Muscle of leg (tissue), 11 donors: Measurements from ENCODE around the gene ASH1L. TPM values are rescaled to one million over a fixed set of nuclear protein-coding genes. Genes with fewer than 3 reads are reported as not detected.

Experiments used
- DNase-seq: peaks from one replicate; pipeline ENCODE4 v3.0.0; 2013
- H3K27ac ChIP-seq: one replicate; pipeline ENCODE4 v1.5.1; 2013; ENCODE audit warnings: mild to moderate bottlenecking, low read length, control low read depth
- H3K27me3 ChIP-seq: one replicate; pipeline ENCODE4 v1.6.1; 2013; ENCODE audit warnings: low read length; ENCODE audit not compliant: control insufficient read depth, insufficient read depth
- H3K36me3 ChIP-seq: one replicate; pipeline ENCODE4 v1.6.1; 2013; ENCODE audit warnings: low read length; ENCODE audit not compliant: control insufficient read depth, insufficient read depth
- H3K4me1 ChIP-seq: one replicate; pipeline ENCODE4 v1.6.1; 2013; ENCODE audit warnings: low read length; ENCODE audit not compliant: control insufficient read depth, insufficient read depth
- H3K4me3 ChIP-seq: one replicate; pipeline ENCODE4 v1.5.1; 2013; ENCODE audit warnings: low read length, control low read depth
- H3K9me3 ChIP-seq: replicated peaks from 2 replicates; pipeline ENCODE4 v1.6.1; 2013; ENCODE audit warnings: low read depth, low read length; ENCODE audit not compliant: control insufficient read depth
- WGBS: methylation state at CpG from one replicate; pipeline ENCODE4 v1.1.5; 2013; ENCODE audit warnings: missing lambda C conversion rate; ENCODE audit not compliant: insufficient coverage; 5-methylcytosine and 5-hydroxymethylcytosine counted together
- polyA plus RNA-seq, 8 donors: library from polyadenylated mRNA; unstranded; fragments of 120-200 nt; gene quantifications; one replicate each; pipeline versions ENCODE4 v1.2.1 to v1.2.3, GENCODE V29; 2013; ENCODE audit warnings: inconsistent platforms in 1 of 8, low replicate concordance in 1 of 8; ENCODE audit not compliant: insufficient read length in 8 of 8, insufficient read depth in 1 of 8
- total RNA-seq: library from RNA; stranded (reverse); fragments of 120-200 nt; gene quantifications from one replicate; pipeline ENCODE4 v1.2.4, GENCODE V29; 2013

Gene ASH1L
- total and polyA plus RNA-seq, 9 donors: 18.4 to 31.5 (median 25.1) TPM

DNA sequence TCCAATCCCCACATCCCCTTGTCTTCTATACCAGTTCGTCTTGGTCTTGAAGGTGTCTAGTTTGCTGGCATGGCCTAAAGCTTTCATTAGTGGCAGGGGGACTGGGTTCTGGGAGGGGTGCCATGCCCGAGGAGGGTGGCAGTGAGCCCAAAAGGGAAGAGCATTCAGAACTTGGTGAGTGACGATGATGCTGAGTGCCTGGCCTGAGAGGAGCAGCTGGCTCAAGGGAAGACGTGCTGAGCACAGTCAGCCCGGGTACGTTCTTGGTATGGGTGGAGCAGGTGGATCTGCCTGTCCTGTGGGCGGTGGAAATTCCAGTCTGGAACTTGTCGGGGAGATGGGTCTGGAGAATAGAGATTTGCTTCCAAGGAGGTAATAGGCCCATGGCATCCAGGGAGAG is 249.3 kb downstream of the ASH1L start:
- Histone ChIP-seq H3K36me3 (peaks cover 46% of the 10 kb centered on the region), H3K4me1 (peaks cover 17% of the 10 kb centered on the region)

GRCh38 chr1:155309423-155310021 is 253.1 kb downstream of the ASH1L start:
- peak; percentile 45 for DNase-seq

More for the DNA sequence above, 249.3 kb downstream of the ASH1L start:
- WGBS: 83% methylated on average over 7 of the region's 8 CpGs
- Histone ChIP-seq H3K27me3 (no peaks in the 10 kb centered on the region), H3K27ac (peak overlapping the region; percentile 65), H3K4me3 (no peak overlapping the region), H3K9me3 (no peaks in the 10 kb centered on the region)
- no peak for DNase-seq

DNA sequence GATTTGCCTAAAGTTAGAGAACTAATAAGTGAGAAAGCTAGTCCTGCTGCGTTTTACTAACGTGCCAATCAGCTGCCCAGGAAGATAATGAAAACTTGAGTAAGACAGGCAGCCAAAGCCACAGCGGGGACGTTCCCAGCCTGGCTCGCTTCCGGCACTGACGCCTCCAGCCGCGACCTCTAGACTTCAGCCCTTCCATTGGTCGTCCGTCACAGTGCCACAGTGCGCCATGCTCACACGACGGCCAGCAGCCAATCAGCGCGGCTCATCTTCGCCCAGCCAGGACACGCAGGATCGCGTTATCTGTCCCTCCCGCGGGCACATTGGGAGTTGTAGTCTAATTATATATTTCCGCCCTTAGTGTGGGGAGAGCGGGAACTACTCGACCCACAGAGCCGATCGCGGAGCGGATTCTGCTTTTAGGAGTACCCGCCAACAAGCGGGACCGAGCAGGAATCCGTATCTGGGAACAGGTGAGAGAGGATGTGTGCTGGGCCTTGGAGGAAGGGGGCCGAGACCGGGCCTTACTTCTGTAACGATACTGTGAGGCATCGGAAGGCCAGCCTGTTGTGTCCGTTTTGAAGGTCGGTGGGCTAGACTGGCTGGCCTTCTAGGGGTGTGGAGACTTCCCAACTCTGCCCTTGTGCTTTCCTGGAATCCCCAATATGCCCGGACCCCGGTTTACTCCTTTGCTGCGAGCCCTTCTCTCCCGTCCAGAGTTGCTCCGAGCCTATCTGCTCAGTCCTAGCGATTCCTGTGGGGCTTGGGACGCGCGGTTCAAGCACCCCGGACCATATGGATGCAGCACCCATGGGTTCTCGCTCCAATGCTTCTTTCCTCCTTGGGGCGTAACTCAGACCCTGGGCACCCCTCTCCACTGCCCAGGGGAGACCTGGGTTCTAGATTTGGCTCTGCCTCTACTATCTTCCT is 253.8 kb downstream of the ASH1L start, which contains the start of gene FDPS:
TSS of gene FDPS (plus strand) at position 374 of the 930 bp plus-strand sequence. CDS start 924 bp downstream, outside the sequence.
- peak within 1 kb of the TSS; percentile 84 for H3K4me3 ChIP-seq
- no peaks in the 10 kb centered on the region for H3K27me3 ChIP-seq
- H3K36me3 ChIP-seq: peaks cover 24% of the 10 kb centered on the region
- no peaks in the 10 kb centered on the region for H3K9me3 ChIP-seq
- peak within 1 kb of the TSS; percentile 97 for H3K27ac ChIP-seq
- WGBS: under 1% methylated on average over 37 of the region's 51 CpGs
- peak; percentile 100 for DNase-seq
- peaks cover 32% of the 10 kb centered on the region for H3K4me1 ChIP-seq

More at GRCh38 chr1:155309423-155310021, 253.1 kb downstream of the ASH1L start:
- H3K4me1 ChIP-seq: peaks cover 32% of the 10 kb centered on the region
- no peaks in the 10 kb centered on the region for H3K27me3 ChIP-seq
- no peaks in the 10 kb centered on the region for H3K9me3 ChIP-seq
- H3K36me3 ChIP-seq: peaks cover 28% of the 10 kb centered on the region
- H3K4me3 ChIP-seq: peak overlapping the region; percentile 84
- H3K27ac ChIP-seq: peak overlapping the region; percentile 97
- no CpG with 5 or more reads among the region's 11 CpGs for WGBS

GRCh38 chr1:155307247-155307740 is 255.3 kb downstream of the ASH1L start:
- H3K27ac ChIP-seq: peak overlapping the region; percentile 97
- H3K4me1 ChIP-seq: peaks cover 29% of the 10 kb centered on the region
- peak; percentile 68 for DNase-seq
- 74% methylated on average over 2 of the region's 6 CpGs for WGBS
- no peak overlapping the region for H3K4me3 ChIP-seq
- no peaks in the 10 kb centered on the region for H3K27me3 ChIP-seq
- no peaks in the 10 kb centered on the region for H3K9me3 ChIP-seq
- H3K36me3 ChIP-seq: peaks cover 14% of the 10 kb centered on the region

DNA sequence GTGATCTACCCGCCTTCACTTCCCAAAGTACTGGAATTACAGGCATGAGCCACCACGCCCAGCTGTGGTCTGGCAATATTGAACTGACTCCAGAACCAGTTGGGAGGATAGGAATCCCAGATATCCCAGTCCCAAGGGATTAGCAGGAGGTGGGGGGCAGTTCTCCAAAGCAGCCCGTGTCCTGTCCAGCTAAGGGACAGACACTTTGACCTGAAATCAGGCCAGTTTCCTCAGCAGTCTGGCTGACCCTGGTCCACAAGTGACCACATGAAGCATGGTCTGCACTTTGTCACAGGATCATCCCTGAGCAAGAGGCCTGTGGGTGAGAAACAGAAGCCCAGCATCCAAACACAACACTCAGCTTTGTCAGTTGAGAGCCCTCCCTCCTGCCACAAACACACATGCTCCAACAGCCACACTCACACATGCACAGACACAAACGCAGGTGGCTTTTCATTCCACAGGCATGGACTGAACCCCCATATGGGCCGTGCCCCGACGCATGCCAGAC is 256.7 kb downstream of the ASH1L start:
- Histone ChIP-seq H3K27me3 (no peaks in the 10 kb centered on the region), H3K4me1 (peaks cover 27% of the 10 kb centered on the region), H3K27ac (no peak overlapping the region), H3K9me3 (no peaks in the 10 kb centered on the region), H3K36me3 (peaks cover 5% of the 10 kb centered on the region), H3K4me3 (no peak overlapping the region)
- WGBS: 54% methylated on average over 5 of the region's 7 CpGs
- no peak for DNase-seq

GRCh38 chr1:155304558-155305063 is 258.0 kb downstream of the ASH1L start:
- Histone ChIP-seq H3K4me3 (no peak overlapping the region), H3K4me1 (peaks cover 21% of the 10 kb centered on the region), H3K36me3 (no peaks in the 10 kb centered on the region), H3K27ac (no peak overlapping the region), H3K9me3 (no peaks in the 10 kb centered on the region), H3K27me3 (no peaks in the 10 kb centered on the region)
- DNase-seq: no peak
- WGBS: 82% methylated on average over 8 of the region's 11 CpGs

DNA sequence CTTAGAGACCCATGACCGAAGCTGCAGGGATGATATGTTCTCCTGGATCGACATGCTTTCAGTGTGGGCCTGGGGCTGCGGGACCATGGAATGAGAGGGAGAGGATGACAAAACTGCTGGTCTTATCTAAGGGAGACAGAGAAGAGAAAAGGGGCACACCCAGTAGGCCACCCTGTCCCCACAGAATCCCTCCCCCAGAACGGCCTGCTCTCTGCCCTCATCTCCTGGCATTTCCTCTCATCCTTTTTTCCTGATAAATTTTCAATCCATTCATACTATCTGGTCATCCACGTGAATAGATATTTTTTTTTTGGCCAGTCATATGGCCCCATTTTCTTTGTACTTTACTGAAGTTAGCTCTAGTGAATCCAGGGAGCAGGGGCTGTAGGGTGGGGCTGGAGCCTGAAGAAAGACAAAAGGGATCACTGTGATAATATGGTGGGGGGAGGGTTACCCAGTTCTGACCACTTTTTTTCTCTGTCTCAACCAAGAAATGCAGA is 261.2 kb downstream of the ASH1L start, which contains the start of gene PKLR:
TSS of gene PKLR (minus strand) at position 97 of the 500 bp plus-strand sequence. CDS start at position 54, 43 bp downstream.
- 78% methylated on average over 3 of the region's 5 CpGs for WGBS
- H3K9me3 ChIP-seq: no peaks in the 10 kb centered on the region
- H3K4me1 ChIP-seq: peaks cover 12% of the 10 kb centered on the region
- no peak within 1 kb of the TSS for H3K27ac ChIP-seq
- H3K27me3 ChIP-seq: peaks cover 11% of the 10 kb centered on the region
- H3K4me3 ChIP-seq: no peak within 1 kb of the TSS
- DNase-seq: no peak
- no peaks in the 10 kb centered on the region for H3K36me3 ChIP-seq

GRCh38 chr1:155300553-155301329 is 261.9 kb downstream of the ASH1L start:
- Histone ChIP-seq H3K4me1 (peaks cover 7% of the 10 kb centered on the region), H3K27ac (no peak overlapping the region), H3K9me3 (no peaks in the 10 kb centered on the region), H3K27me3 (peaks cover 18% of the 10 kb centered on the region), H3K4me3 (no peak overlapping the region), H3K36me3 (no peaks in the 10 kb centered on the region)
- DNase-seq: no peak
- WGBS: 81% methylated on average over 7 of the region's 9 CpGs

DNA sequence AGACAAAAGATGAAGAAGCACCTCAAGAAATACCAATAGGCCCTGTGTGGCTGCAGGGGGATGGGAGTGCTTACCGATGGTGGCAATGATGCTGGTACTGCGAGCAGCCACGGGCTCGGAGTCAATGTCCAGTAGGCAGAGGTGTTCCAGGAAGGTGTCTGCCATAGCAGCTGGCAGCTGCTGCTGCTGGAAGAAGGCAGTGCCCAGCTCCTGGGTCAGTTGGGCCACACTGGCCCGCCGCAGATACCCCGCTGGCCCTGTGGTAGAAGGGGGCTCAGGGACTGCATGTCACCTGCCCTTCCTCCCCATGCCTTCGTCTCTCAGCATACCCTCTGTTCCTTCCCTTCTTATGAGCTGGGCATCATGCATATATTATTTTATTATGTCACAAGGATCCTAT is 262.6 kb downstream of the ASH1L start:
- Histone ChIP-seq H3K4me3 (no peak overlapping the region), H3K27me3 (peaks cover 25% of the 10 kb centered on the region), H3K27ac (no peak overlapping the region), H3K36me3 (no peaks in the 10 kb centered on the region), H3K4me1 (peaks cover 11% of the 10 kb centered on the region), H3K9me3 (no peaks in the 10 kb centered on the region)
- 93% methylated on average over 4 of the region's 8 CpGs for WGBS
- DNase-seq: no peak
